ENCODE measurements around the gene SP4. TPM values are rescaled to one million over a fixed set of nuclear protein-coding genes. Genes with fewer than 3 reads are reported as not detected.
"Not testable (repeated sequence)": the region's sequence is repeated elsewhere in the genome, so short reads cannot be mapped to it uniquely, and the experiment has no call there.

SP4 gene
- total RNA-seq, 2 experiments from 2014 or later, result 15.8 to 17.0 TPM

DNA sequence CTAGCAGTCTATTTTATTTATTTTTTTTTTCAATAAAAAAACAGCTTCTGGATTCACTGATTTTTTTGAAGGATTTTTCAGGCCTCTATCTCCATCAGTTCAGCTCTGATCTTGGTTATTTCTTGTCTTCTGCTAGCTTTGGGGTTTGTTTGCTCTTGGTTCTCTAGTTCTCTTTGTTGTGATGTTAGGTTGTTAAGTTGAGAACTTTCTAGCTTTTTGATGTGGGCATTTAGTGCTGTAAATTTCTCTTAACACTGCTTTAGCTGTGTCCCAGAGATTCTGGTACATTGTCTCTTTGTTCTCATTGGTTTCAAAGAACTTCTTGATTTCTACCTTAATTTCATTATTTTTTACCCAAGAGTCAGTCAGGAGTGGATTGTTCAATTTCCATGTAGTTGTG, 105.8 kb downstream of the SP4 start:
- H3K27ac ChIP-seq (ENCODE audit: low read depth, low read length, poor library complexity, severe bottlenecking); H3K79me2 ChIP-seq (ENCODE audit: insufficient read depth, low read depth, low read length); H3K4me3 ChIP-seq (ENCODE audit: low read depth, low read length, poor library complexity, severe bottlenecking); BruUV-seq (replicated peaks); H3K9me2 ChIP-seq (ENCODE audit: insufficient read depth, low read length); intact Hi-C loops (cut with micrococcal nuclease; ENCODE audit: unreplicated experiment); CTCF ChIA-PET (ENCODE audit: unreplicated experiment); H2AFZ ChIP-seq (ENCODE audit: low read length); POLR2A ChIA-PET; H3K4me2 ChIP-seq (ENCODE audit: low read length); H3K4me1 ChIP-seq (ENCODE audit: insufficient read depth, low read length, poor library complexity, severe bottlenecking); H3K9me3 ChIP-seq (ENCODE audit: low read length); H4K20me1 ChIP-seq (ENCODE audit: insufficient read depth, low read length); H3K36me3 ChIP-seq (ENCODE audit: insufficient read depth, low read length); DNase-seq (ENCODE audit: low spot score): not testable (repeated sequence)

DNA sequence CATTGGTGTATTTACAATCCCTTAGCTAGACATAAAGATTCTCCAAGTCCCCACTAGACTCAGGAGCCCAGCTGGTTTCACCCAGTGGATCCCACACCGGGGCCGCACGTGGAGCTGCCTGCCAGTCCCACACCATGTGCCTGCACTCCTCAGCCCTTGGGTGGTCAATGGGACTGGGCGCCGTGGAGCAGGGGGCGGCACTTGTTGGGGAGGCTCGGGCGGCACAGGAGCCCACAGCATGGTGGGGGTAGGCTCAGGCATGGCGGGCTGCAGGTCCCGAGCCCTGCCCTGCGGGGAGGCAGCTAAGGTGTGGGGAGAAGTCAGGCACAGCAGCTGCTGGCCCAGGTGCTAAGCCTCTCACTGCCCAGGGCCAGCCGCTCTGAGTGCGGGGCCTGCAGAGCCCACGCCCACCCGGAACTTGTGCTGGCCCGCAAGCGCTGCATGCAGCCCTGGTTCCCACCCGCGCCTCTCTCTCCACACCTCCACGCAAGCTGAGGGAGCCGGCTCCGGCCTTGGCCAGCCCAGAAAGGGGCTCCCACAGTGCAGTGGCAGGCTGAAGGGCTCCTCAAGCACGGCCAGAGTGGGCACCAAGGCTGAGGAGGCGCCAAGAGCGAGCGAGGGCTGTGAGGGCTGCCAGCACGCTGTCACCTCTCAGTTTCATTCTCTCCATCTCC, 108.7 kb downstream of the SP4 start:
- H3K4me2 ChIP-seq (ENCODE audit: low read length); H3K27ac ChIP-seq (ENCODE audit: low read depth, low read length, poor library complexity, severe bottlenecking); H3K9me3 ChIP-seq (ENCODE audit: low read length); H4K20me1 ChIP-seq (ENCODE audit: insufficient read depth, low read length); POLR2A ChIA-PET; H3K9me2 ChIP-seq (ENCODE audit: insufficient read depth, low read length); H3K36me3 ChIP-seq (ENCODE audit: insufficient read depth, low read length); DNase-seq (ENCODE audit: low spot score); BruUV-seq (replicated peaks); intact Hi-C loops (cut with micrococcal nuclease; ENCODE audit: unreplicated experiment); H2AFZ ChIP-seq (ENCODE audit: low read length); H3K79me2 ChIP-seq (ENCODE audit: insufficient read depth, low read depth, low read length); H3K4me3 ChIP-seq (ENCODE audit: low read depth, low read length, poor library complexity, severe bottlenecking); H3K4me1 ChIP-seq (ENCODE audit: insufficient read depth, low read length, poor library complexity, severe bottlenecking): not testable (repeated sequence)
- CTCF ChIA-PET (ENCODE audit: unreplicated experiment), result interaction anchor here (0.5 kb wide), 1 partner anchor 234 kb away, joined by 3 read pairs; no protein-coding TSS in a partner anchor

DNA sequence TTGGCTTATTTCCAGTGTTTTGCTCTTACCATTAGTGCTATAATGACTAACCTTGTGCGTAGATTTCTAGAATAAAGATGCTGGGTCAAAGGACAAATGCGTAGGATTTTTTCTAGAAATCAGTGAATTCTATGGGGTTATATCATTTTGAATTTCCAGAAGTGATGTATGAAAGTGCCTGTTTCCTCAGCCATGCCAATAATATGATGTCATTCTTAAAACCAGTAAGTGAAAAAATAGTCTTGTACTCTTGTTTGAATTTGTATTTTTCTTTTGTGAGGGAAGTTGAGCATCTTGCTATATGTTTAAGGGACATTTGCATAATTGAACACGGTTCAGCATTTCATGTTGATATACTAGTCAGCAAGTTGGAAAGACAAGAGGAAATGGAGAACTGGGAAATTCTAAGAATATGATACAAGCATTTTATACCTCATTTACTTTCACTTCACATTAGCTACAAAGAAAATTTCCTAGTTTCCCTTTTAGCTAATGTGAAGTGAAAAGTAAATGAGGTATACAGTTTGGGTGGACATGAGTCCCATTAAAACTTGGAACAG, 111.1 kb downstream of the SP4 start:
- no peak overlapping the region for H2AFZ ChIP-seq (ENCODE audit: low read length)
- no peaks in the 10 kb centered on the region for H3K79me2 ChIP-seq (ENCODE audit: insufficient read depth, low read depth, low read length)
- DNase-seq (ENCODE audit: low spot score), result no peak
- CTCF ChIA-PET (ENCODE audit: unreplicated experiment), result no interaction called here
- TF ChIP-seq EZH2phosphoT487 (IDR thresholded peaks at IDR 0.05; ENCODE audit: borderline replicate concordance, low read depth, low read length) (no peak), CTCF (conservative IDR thresholded peaks at IDR 0.05; ENCODE audit: low read length) (no peak)
- H3K4me1 ChIP-seq (ENCODE audit: insufficient read depth, low read length, poor library complexity, severe bottlenecking), result no peaks in the 10 kb centered on the region
- BruUV-seq (replicated peaks), result no TSS peak
- H3K27ac ChIP-seq (ENCODE audit: low read depth, low read length, poor library complexity, severe bottlenecking), result no peak overlapping the region
- POLR2A ChIA-PET, result interaction anchor here (0.6 kb wide), 4 partner anchors 26 to 1648 kb away, joined by 3 to 5 read pairs (median 3); no protein-coding TSS in a partner anchor
- H3K9me2 ChIP-seq (ENCODE audit: insufficient read depth, low read length), result no peaks in the 10 kb centered on the region
- intact Hi-C loops (cut with micrococcal nuclease; ENCODE audit: unreplicated experiment), result no loop called here
- H3K4me3 ChIP-seq (ENCODE audit: low read depth, low read length, poor library complexity, severe bottlenecking), result no peak overlapping the region
- H3K4me2 ChIP-seq (ENCODE audit: low read length), result no peak overlapping the region
- H4K20me1 ChIP-seq (ENCODE audit: insufficient read depth, low read length), result no peaks in the 10 kb centered on the region
- H3K36me3 ChIP-seq (ENCODE audit: insufficient read depth, low read length), result no peaks in the 10 kb centered on the region
- no peaks in the 10 kb centered on the region for H3K9me3 ChIP-seq (ENCODE audit: low read length)
